Endothelial cell (in vitro differentiated cells): ENCODE measurements around the gene PDE6D. TPM values are rescaled to one million over a fixed set of nuclear protein-coding genes. Genes with fewer than 3 reads are reported as not detected.

Source experiments
- DNase-seq: peaks from one replicate; pipeline ENCODE4 v3.0.0; 2021; ENCODE audit warnings: low spot score
- H3K27ac Mint-ChIP-seq: one replicate; pipeline ENCODE4 v1.8.0; 2021; ENCODE audit warnings: mixed read lengths, inconsistent platforms; ENCODE audit not compliant: unreplicated experiment
- H3K27me3 Mint-ChIP-seq: one replicate; pipeline ENCODE4 v1.8.0; 2021; ENCODE audit warnings: mild to moderate bottlenecking, moderate library complexity, mixed read lengths, inconsistent platforms; ENCODE audit not compliant: unreplicated experiment
- H3K36me3 Mint-ChIP-seq: one replicate; pipeline ENCODE4 v1.8.0; 2021; ENCODE audit warnings: mild to moderate bottlenecking, low read depth, mixed read lengths, inconsistent platforms; ENCODE audit not compliant: unreplicated experiment
- H3K4me1 Mint-ChIP-seq: one replicate; pipeline ENCODE4 v1.8.0; 2021; ENCODE audit warnings: mild to moderate bottlenecking, mixed read lengths, inconsistent platforms; ENCODE audit not compliant: unreplicated experiment
- H3K4me3 Mint-ChIP-seq: one replicate; pipeline ENCODE4 v1.8.0; 2021; ENCODE audit warnings: mild to moderate bottlenecking, mixed read lengths, inconsistent platforms; ENCODE audit not compliant: unreplicated experiment
- H3K9me3 Mint-ChIP-seq: one replicate; pipeline ENCODE4 v1.8.0; 2021; ENCODE audit warnings: mixed read lengths, inconsistent platforms; ENCODE audit not compliant: unreplicated experiment
- long read RNA-seq: library from polyadenylated mRNA; unstranded; transcript quantifications from one replicate; pipeline ENCODE4 v2.0.0, GENCODE V29; 2020; ENCODE audit not compliant: unreplicated experiment
- total RNA-seq: library from RNA; stranded (reverse); fragmentation: NEBNext Ultra II Directional; extraction: Animal tissue kit (Norgen Biotek cat#: 25700); gene quantifications from one replicate; pipeline ENCODE4 v1.2.1, GENCODE V29; 2021; ENCODE audit not compliant: unreplicated experiment
- TF ChIP-seq, protein P1 (sequence below): fragments of 200-600 bp; sonication (generic); IDR thresholded peaks from one replicate; pipeline ENCODE4 v1.5.0; 2021; ENCODE audit warnings: antibody characterized with exemption; ENCODE audit not compliant: unreplicated experiment

Gene PDE6D
- total RNA-seq = 29.3 TPM
- long read RNA-seq, transcript PDE6D-201 (5 exons, 1,175 nt) = major isoform, 26 of 27 reads
- long read RNA-seq, partial matches to known transcripts = 0 of 27 reads
- long read RNA-seq, other reads (novel, unspliced or antisense) = 0 of 27 reads

DNA sequence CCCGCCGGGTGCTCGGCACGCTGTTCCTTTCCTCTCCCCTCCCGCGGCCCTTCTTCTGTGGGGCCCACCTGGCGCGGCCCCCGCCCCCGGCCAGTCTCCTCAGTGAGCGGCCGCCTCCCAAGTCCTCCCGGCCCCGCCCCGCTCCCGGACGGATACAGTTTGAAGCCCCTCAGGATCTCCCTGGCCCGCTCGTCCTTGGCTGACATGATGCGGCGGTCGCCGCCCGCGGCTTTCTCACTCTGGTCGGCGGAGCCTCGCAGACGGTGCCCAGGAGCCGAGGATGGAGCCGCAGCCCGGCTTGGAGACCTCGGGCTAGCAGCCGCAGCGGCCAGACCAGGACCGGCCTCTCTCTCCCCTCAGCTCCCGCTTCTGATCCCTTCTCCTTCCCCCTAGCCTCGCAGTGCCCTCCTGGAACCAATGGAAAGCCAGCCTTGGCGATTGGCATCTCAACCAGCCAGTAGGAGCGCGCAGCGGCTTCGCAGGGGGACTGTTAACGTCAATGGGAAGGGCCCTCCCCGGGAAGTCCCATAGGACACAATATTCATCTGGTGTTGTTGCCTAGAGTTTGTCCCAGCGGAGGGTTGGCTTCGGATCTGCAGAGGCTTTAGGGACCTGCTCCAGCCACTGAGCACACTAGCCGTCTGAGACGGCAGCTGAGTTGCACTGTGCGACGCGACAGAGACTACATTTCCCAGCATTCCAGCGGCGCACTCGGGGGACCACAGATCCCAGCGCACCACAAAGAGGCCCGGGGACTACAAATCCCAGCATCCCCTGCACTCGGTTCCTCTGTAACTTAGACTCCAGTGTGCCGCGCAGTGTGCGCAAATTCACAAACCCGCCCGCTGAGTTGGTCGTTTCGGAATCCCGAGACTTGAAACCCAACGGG, at the start of gene PDE6D:
TSS of gene PDE6D (minus strand) at position 374 of the 889 bp plus-strand sequence. CDS start at position 206, 168 bp downstream.
- H3K36me3 Mint-ChIP-seq = peaks cover 5% of the 10 kb centered on the region
- no peaks in the 10 kb centered on the region for H3K9me3 Mint-ChIP-seq
- peak; percentile 97 for DNase-seq
- peak within 1 kb of the TSS; percentile 91 for H3K27ac Mint-ChIP-seq
- TF ChIP-seq, protein P1, sequence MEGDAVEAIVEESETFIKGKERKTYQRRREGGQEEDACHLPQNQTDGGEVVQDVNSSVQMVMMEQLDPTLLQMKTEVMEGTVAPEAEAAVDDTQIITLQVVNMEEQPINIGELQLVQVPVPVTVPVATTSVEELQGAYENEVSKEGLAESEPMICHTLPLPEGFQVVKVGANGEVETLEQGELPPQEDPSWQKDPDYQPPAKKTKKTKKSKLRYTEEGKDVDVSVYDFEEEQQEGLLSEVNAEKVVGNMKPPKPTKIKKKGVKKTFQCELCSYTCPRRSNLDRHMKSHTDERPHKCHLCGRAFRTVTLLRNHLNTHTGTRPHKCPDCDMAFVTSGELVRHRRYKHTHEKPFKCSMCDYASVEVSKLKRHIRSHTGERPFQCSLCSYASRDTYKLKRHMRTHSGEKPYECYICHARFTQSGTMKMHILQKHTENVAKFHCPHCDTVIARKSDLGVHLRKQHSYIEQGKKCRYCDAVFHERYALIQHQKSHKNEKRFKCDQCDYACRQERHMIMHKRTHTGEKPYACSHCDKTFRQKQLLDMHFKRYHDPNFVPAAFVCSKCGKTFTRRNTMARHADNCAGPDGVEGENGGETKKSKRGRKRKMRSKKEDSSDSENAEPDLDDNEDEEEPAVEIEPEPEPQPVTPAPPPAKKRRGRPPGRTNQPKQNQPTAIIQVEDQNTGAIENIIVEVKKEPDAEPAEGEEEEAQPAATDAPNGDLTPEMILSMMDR = no peak
- peaks cover 12% of the 10 kb centered on the region for H3K27me3 Mint-ChIP-seq
- peak within 1 kb of the TSS; percentile 95 for H3K4me3 Mint-ChIP-seq
- H3K4me1 Mint-ChIP-seq = peaks cover 27% of the 10 kb centered on the region

DNA sequence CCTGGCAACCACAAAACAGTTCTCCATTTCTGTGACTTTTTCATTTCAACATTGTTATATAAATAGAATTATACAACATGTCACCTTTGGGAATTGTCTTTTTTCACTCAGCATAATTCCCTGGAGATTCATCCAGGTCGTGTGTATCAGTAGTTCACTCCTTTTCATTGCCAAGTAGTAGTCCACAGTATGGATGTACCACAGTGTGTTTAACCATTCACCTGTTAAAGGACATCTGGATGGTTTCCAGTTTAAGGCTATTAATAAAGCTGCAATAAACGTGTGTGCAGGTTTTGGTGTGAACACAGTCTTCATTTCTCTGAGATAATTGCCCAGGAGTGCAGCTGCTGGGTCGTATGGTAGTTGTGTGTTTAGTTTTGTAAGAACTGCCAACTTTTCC, 40.8 kb upstream of the PDE6D start:
- Mint-ChIP-seq H3K4me3 (no peak overlapping the region), H3K9me3 (no peaks in the 10 kb centered on the region), H3K36me3 (no peaks in the 10 kb centered on the region), H3K4me1 (no peaks in the 10 kb centered on the region), H3K27me3 (no peaks in the 10 kb centered on the region), H3K27ac (no peak overlapping the region)
- TF ChIP-seq, protein P1 = no peak
- DNase-seq = no peak

DNA sequence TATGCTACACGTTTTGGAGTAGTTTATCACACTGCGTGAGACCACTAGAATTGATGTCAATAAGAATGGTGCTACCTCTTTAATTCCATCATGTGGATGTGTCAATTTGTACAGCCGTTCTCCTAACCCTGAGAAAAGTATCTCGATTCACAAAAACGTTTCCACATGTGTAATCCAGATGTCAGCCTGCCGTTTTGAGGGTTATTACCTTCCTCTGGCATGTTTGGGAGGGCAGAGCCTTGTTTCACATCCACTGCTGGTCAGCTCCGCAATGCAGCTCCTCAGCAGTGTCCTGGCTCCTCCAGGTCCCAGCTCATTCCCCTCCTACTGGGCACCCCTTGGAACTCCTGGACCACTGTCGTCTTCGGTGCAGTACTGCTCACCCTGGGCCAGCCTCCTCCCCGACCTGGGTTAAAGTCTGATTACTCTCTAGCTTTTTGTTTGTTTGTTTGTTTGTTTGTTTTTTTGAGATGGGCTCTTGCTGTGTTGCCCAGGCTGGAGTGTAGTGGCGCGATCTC, 39.8 kb upstream of the PDE6D start:
- no peak overlapping the region for H3K27ac Mint-ChIP-seq

DNA sequence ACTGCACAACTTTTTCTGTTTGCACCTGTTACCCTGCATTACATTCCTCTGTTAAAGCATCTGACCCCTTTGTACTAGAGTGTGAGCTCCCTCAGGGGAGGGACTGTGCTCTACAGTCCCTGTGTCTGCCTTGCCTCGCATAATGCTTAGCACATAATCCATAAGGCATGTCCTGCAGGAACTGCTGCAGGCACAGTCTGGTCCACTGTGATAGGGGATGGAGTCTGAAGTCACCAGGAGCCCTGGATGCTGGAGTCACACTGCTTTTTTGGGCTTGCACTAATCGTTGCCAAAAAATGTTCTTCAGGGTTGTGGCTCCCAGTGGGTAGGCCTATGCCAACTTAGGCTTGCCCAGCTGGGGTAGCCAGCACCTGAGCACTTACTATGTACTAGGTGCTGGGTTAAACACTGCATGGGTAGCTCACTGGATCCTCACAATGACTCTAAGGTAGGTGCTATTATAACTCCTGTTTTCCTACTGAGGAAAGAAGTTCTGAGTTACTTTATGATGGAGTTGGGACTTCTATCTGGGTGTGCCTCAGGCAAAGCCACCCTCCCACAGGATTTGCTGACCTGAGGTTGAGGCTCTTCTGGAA, 38.5 kb upstream of the PDE6D start:
- H3K4me1 Mint-ChIP-seq = no peaks in the 10 kb centered on the region
- TF ChIP-seq, protein P1 = no peak
- no peak for DNase-seq
- H3K27me3 Mint-ChIP-seq = no peaks in the 10 kb centered on the region
- H3K4me3 Mint-ChIP-seq = no peak overlapping the region
- no peak overlapping the region for H3K27ac Mint-ChIP-seq
- H3K36me3 Mint-ChIP-seq = peaks cover 5% of the 10 kb centered on the region
- no peaks in the 10 kb centered on the region for H3K9me3 Mint-ChIP-seq

More for the DNA sequence above, 39.8 kb upstream of the PDE6D start:
- H3K36me3 Mint-ChIP-seq = no peaks in the 10 kb centered on the region
- DNase-seq = no peak
- no peaks in the 10 kb centered on the region for H3K4me1 Mint-ChIP-seq
- no peaks in the 10 kb centered on the region for H3K27me3 Mint-ChIP-seq
- no peak overlapping the region for H3K4me3 Mint-ChIP-seq
- no peaks in the 10 kb centered on the region for H3K9me3 Mint-ChIP-seq
- TF ChIP-seq, protein P1 = no peak
